NCI-H524 (cell line): ENCODE results near the gene PREX1.
A peak's percentile ranks its signal among the peaks of the same experiment; 100 is the strongest.
"Not testable (repeated sequence)": the region's sequence is repeated elsewhere in the genome, so short reads cannot be mapped to it uniquely, and the experiment has no call there.

ENCODE experiments used
- DNase-seq, 2 experiments: peaks; one replicate each; lab custom pipeline; 2025; lab: John Stamatoyannopoulos, UW

The PREX1 gene

GRCh38 chr20:48793776-48794175, 34.0 kb downstream of the PREX1 start:
- DNase-seq = no peak

- no peak for DNase-seq
These were observed 36.1 kb downstream of the PREX1 start for GRCh38 chr20:48791666-48792071.

- DNase-seq = peak; percentile 72 to 92
These were observed 36.8 kb downstream of the PREX1 start for GRCh38 chr20:48791014-48791413.

- peak; percentile 72 to 92 for DNase-seq
These were observed 37.3 kb downstream of the PREX1 start for GRCh38 chr20:48790473-48791003.

GRCh38 chr20:48789781-48790472, 37.9 kb downstream of the PREX1 start:
- DNase-seq = peak; percentile 36 to 51

GRCh38 chr20:48789185-48789668, 38.6 kb downstream of the PREX1 start:
- peak in 1 of 2 experiments; percentile 33 for DNase-seq

- peak; percentile 33 to 69 for DNase-seq
These were observed 39.2 kb downstream of the PREX1 start for GRCh38 chr20:48788486-48789072.

- DNase-seq = peak; percentile 22 to 81
These were observed 39.9 kb downstream of the PREX1 start for GRCh38 chr20:48787861-48788375.

GRCh38 chr20:48786951-48787705, 40.7 kb downstream of the PREX1 start:
- peak in 1 of 2 experiments; percentile 12 for DNase-seq

GRCh38 chr20:48785801-48786200, 42.0 kb downstream of the PREX1 start:
- DNase-seq = no peak

- no peak for DNase-seq
These were observed 42.5 kb downstream of the PREX1 start for GRCh38 chr20:48785256-48785655.

GRCh38 chr20:48784273-48784641, 43.5 kb downstream of the PREX1 start:
- DNase-seq = no peak

GRCh38 chr20:48783533-48784272, 44.1 kb downstream of the PREX1 start:
- DNase-seq = no peak

- no peak for DNase-seq
These were observed 44.9 kb downstream of the PREX1 start for GRCh38 chr20:48782901-48783308.

GRCh38 chr20:48782053-48782452, 45.7 kb downstream of the PREX1 start:
- DNase-seq = no peak

GRCh38 chr20:48781634-48782033, 46.2 kb downstream of the PREX1 start:
- no peak for DNase-seq

GRCh38 chr20:48779435-48779834, 48.4 kb downstream of the PREX1 start:
- no peak for DNase-seq

GRCh38 chr20:48777821-48778220, 50.0 kb downstream of the PREX1 start:
- DNase-seq = no peak

- no peak for DNase-seq
These were observed 50.8 kb downstream of the PREX1 start for GRCh38 chr20:48777005-48777404.

- peak; percentile 57 to 66 for DNase-seq
These were observed 51.5 kb downstream of the PREX1 start for GRCh38 chr20:48776306-48776705.

- not testable (repeated sequence) for DNase-seq
These were observed 52.3 kb downstream of the PREX1 start for GRCh38 chr20:48775545-48775944.

- no peak for DNase-seq
These were observed 53.1 kb downstream of the PREX1 start for GRCh38 chr20:48774696-48775095.
